GM19238 (cell line): ENCODE results near the gene POU6F1.

Experiments
- DNase-seq: peaks from one replicate; pipeline ENCODE4 v3.0.0; 2011; ENCODE audit warnings: low spot score; ENCODE audit not compliant: insufficient read length

Gene POU6F1

DNA sequence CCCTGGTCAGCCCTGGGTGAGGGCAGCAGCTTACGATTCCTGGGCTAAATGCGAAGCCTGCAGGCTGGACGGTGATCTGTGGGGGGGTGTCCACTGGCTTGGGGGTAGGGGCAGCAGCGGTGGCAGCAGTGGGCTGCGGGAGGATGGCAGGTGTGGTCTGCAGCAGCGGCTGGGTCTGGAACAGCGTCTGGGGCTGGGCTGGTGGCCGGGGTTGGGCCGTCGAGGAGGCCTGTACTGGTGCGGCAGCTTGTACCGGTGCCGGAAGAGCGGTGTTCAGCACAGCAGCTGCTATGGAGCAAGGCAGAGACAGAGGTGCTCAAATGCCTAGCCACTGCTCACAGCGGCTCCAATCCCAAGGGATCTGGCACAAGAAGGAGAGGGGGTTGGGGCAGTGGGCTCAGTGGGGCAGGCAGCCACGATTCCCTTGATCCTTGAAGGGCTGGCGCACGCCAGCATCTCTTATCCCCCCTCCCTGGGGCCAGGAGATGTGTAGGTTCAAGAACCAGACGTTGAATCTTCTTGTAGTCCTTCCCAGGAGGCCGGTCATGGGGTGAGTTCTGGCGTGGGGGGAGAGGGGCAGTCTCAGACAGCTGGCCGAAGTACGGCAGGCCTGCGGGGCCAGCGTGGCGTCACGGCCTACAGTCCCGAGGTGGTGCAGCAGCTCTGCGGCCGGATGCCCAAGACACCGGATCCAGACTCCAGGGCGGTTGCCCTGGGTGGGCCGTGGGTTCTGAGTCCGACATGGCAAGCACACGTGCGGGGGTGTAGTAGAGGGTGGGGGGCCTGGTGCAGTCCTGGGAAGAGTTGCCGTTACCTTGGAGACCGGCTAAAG is 19.9 kb downstream of the POU6F1 start:
- DNase-seq: no peak

DNA sequence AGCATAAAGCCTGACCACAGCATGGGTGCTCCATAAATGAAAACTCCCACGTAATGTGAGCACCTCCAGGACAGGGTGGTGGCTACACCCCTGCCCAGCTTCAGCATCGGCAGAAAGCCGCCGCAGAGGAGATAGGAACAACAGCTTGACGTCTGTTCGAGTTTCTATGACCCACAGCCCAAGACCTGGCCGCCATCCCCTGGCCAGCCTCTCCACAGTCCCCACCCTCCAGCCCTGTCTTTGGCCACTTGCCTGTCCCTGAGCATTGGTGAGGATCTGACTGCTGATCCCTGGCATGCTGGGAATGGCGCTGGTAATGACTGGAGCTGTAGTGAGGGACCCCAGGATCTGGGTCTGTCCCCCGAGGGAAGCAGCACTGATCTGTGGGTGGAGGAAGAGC is 21.3 kb downstream of the POU6F1 start:
- no peak for DNase-seq

DNA sequence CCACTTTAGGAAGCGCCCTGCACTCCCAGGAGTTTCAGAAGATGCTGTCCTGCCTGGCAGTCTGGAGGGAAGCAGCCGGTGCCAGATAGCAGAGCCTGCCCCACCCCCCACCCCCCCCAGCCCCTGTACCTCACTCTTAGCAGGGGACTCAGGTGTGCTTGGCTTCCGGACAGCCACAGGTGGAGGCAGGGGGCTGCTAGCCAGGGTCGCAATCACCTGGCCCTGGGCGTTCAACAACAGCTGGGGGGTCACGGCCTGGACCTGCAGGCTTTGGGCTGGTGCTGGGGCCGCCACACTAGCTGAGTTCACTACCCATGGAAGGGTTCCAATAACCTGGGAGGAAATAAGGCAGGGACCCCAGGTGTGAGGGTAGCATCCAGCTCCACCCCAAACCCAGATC is 22.0 kb downstream of the POU6F1 start:
- DNase-seq: no peak

DNA sequence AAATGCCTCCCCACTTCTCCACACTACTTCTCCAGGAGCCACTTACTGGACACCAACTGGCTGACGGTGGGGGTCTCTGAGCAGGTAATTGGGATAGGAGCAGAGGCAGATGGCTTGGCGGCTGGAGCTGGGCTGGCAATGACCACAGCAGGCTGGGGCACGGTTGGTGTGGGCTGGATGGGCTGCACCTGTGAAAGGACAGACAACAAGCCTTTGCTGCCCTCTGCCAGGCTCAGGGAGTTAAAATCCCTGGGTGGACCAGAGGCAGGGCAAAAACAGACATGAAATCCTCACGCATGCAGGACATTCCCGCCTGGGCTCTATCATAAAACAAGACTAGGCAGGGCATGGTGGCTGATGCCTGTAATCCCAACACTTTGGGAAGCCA is 25.6 kb downstream of the POU6F1 start:
- DNase-seq: no peak

DNA sequence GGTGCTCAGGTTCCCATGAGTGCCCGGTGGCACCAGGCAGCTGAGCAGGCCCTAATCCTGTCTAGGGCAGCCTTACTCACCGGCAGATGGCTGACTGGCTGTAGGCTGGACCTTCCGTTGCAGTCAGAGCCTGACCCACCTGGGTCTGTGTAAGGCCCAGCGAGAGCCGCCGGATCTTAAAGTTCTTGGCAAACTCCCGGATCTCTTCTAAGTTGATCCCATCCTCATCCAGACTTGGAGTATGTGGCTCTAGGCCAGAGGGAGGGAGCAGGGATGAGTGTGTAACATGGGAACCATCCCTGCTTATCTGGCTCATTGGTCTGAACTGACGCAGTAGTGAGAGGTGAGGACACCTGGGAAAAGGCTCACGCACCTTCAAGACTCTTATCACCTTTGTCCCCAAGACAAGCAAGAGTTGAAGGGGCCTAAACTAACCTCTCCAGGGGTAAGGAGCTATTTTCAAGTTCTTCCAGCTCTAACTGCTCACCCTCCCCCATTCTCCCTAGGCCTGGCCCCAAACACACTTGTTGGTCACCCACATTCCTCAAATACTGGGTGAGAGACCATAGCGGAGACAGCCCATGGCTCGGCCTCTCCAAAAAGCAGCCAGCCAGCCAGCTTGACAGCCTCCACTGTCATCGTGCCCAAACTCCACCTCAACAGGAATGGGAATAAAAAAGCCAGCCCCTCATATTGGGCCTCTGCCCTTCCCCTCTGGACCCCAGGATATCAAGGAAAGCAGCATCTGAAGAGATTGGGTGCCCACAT is 26.2 kb downstream of the POU6F1 start:
- no peak for DNase-seq

DNA sequence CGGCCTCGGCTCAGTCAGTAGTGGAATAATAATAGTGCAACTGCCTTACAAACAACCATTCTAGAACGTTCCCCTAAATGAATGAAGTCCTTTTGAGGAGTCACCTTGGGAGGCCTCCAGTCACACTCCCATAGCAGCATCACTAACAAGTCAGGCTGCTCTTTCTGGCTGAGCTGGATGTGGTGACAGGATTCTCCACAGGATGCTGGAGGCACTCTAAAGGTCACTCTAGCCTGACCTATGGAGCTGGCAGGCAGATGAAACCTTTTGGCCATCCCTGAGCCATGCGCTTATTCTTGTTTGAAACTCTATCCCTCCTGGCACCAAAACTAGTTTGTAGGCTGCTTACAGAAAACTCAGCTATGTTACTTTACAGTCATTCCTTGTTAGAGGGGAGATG is 27.0 kb downstream of the POU6F1 start:
- DNase-seq: no peak

DNA sequence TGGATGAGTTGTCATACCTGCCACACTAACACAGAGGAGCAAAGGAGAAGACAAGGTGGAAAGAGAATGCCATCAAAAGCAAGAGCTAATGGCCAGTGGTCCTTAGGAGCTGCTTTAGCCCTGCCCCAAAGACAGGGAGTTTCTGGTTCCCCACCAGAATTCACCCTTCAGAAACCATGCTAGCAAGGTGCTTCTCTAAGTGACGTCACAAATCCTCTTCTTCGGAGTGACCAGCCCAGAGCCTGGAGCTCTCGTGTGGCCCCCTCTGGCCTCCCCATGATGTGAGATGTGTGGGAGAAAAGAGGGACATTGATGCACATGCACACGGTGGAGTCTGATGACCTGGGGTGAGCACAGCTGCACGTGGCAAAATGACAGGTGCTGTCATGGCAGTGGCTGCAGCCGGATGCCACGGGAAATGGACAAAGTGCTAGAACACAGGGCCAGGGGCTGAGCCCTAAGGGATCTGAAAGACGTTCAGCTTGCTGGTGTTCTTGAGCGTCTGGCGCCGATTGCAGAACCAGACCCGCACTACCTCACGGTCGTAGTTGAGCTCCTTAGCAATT is 28.0 kb downstream of the POU6F1 start:
- DNase-seq: no peak

GRCh38 chr12:51188359-51189051 is 29.4 kb downstream of the POU6F1 start:
- DNase-seq: peak; percentile 68

DNA sequence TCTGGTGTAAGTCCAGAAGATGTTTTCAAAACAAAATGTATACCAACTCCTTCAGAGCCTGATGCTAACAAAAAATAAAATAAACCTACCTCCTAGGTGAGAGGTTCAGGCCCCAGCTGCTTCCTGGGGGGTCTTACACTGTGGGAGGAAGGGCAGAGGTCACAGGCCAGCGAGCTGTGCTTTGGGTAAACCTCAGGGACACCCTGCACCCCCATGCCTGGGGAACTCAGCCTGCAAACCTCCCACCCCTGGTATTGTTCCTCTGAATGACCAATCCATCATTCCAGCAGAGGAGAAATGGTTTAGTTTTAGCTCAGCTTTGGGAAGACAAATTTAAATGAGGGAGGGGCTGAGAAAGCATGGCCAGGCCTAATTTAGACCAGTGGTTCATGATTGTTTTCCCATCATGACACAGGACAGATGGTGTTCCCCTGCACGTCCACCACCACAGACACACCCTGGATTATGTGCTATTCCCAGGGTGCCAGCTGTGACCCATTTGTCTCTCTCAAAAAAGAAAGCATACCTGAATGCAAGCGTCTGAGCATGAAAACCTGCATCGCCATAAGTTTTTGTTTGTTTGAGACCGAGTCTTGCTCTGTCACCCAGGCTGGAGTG is 30.4 kb downstream of the POU6F1 start:
- no peak for DNase-seq

DNA sequence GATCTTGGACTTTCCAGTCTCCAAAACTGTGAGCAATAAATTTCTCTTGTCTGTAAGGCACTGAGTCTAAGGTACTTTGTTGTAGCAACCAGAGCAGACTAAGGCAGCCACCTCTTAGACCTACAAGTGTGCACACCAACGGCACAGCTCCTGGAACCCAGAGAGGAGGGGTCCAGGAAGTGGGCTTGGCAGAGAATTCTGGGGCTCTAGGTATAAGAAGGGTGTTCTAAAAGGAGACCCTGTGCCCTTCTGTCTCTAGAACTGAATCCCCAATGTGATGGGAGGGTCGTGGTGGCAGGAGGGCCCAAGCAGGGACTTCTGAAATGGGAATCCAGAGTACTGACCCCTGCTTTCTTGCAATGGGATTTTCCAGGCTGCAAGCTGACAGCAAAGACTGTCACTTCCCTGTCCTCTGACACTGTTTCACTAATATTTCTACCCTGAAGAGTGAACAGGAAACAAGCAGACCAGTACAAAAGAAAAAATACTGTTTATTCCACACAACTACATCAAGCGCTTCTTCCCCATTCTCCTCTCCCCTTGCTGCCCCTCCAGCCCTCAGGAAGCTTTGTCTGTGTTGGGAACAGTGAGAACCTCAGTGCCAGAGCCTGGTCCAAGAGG is 31.3 kb downstream of the POU6F1 start:
- DNase-seq: no peak

DNA sequence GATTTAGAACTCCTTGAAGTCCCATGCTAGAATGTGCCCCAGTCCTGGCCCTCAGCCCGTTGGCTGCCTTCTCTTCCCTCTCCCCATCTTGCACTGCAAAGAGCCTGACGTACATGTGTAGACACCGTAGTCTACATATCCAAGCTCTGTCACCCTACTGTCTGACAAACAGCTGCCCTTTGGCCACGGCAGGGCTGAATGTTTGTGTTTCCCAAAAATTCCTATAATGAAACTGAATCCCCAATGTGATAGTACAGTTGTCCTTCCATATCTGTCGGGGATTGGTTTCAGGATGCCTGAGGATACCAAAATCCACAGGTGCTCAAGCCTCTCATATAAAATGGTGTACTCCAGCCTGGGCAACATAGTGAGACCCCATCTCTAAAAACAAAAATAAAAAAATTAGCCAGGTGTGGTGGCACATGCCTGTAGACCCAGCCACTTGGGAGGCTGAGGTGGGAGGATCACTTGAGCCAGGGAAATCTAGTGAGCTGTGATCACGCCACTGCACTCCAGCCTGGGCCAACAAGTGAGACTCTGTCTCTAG is 32.6 kb downstream of the POU6F1 start:
- no peak for DNase-seq

GRCh38 chr12:51183816-51184215 is 34.0 kb downstream of the POU6F1 start:
- DNase-seq: no peak

GRCh38 chr12:51183349-51183748 is 34.5 kb downstream of the POU6F1 start:
- no peak for DNase-seq

GRCh38 chr12:51181558-51181957 is 36.3 kb downstream of the POU6F1 start:
- no peak for DNase-seq

DNA sequence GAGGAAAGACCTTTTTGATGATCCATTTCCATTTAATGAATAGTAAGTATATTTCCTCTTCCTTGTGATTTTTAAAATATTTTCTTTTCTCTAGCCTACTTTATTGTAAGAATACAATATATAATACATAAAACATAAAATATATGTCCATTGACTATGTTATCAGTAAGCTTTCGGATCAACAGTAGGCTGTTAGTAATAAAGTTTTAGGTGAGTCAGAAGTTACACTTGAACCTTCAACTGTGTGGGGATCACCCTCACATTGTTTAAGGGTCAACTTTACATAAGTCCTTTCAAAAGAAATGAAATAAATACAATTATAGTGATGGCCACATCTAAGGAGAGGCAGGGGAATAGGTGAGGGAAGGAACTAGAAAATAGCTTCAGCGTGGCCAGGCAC is 40.0 kb downstream of the POU6F1 start:
- DNase-seq: no peak

DNA sequence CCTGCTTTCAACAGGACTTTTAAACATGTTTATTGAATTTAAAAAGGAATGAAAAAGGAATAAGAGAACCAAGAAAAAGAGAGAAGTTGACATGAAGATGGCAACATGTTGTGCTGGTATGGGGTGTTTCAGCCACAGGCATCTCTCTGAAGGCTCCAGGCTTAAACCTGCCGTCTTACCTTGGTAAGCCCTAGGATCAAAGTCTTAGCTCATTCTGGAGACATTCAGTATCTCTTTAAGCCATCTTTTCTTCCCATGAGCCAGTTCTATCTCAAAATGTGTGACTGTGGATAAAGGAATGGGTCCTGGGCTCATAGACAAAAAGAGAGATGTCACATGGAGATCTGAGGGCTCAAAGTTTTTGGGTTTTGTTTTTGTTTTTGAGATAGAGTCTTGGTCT is 43.4 kb downstream of the POU6F1 start:
- no peak for DNase-seq

DNA sequence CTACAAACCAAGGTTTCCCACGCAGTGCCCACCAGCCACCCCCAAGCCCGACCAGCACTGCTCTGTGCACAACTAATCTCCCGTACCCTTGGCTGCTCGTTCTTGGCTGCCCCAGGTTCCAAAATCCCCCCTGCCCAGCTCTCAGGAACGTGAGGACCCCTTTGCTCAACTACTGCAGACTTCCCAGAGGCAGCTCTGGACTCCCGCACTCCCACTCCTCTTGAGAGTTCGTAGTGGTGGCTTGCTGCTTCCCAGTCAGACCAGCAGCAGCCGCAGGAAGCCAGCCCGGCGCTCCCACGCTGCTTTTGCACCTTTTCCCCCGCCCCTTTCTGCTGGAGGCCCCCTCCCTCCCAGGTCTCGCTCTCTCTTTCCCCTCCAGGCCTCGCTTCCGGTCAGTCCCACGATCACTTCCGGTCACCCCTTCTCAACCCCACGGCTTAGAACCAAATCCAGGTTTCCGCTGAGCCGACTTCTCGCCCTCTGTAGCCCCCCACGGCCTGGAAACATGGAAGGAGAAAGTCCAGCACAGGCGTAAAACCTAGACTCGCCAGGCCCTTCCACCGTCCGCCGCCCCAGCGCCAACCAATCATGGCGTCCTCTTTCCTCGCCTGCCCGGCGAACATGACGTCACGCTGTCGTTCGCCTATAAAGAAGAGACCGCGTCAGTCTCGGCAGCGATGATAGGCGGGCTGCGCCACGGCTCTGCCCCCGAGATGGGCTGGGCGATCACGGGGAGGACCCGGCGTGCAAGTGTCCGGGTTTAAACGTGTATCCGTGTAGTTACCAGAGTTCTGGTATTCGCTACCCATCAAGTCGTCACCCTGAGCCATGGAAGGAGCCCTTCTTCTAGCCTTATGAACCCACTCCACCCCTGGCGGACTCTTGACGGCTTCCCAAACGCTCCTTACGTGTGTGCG is 45.1 kb downstream of the POU6F1 start, which contains the start of gene TFCP2:
TSS of gene TFCP2 (minus strand) at position 621 of the 917 bp plus-strand sequence. CDS start 713 bp downstream, outside the sequence.
- peak; percentile 93 for DNase-seq

DNA sequence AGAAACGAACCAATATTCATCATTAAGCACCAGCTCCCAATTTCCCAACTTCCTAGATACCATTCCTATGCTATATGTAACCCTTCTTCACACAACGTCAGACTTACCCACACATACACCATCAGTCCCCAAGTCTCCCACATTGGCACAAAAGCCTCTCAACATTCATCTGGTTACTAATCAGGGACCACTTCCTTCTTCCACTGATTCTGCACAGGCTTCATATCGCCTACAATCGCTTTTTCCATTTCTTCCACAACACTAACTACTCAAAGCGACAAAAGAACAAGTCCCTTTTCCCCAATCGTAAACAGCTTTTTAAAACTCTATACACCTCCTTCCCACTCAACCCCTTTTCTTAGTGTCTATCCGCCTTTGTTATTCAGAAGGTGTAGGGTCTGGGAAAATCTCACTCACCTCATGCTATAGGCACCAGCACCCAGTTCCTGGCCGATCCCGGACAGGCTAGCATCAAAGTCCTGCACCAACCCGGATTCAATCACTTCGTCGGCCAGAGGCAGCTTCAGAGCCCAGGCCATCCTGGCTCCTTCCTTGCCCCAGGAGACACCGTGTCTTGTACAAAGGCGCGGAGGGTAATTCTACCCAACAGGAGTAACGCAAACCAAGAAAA is 45.9 kb downstream of the POU6F1 start:
- DNase-seq: no peak

- DNase-seq: no peak
Observed at GRCh38 chr12:51163795-51164194, 54.1 kb downstream of the POU6F1 start.
